Activated naive CD4-positive, alpha-beta T cell treated with anti-CD3 and anti-CD28 coated beads, Interleukin-2, amount 50 U/mL, for 16 hours (primary cell): ENCODE data around the gene FERD3L.
"Not testable (repeated sequence)": the region's sequence is repeated elsewhere in the genome, so short reads cannot be mapped to it uniquely, and the experiment has no call there.

Experiments used
- DNase-seq: peaks from one replicate; pipeline ENCODE4 v3.0.0-alpha.2; 2020

Gene FERD3L

GRCh38 chr7:19144661-19145433, at the start of gene FERD3L:
Gene FERD3L (minus strand): TSS chr7:19145421. CDS start chr7:19145362, 59 bp downstream.
- DNase-seq, result no peak

- DNase-seq, result not testable (repeated sequence)
These were observed 49.2 kb upstream of the FERD3L start for GRCh38 chr7:19194417-19194816.

- DNase-seq, result no peak
These were observed 36.4 kb upstream of the FERD3L start for GRCh38 chr7:19181634-19182033.

- DNase-seq, result no peak
These were observed 33.4 kb upstream of the FERD3L start for GRCh38 chr7:19178595-19178994.

- no peak for DNase-seq
These were observed 32.0 kb upstream of the FERD3L start for GRCh38 chr7:19177269-19177668.

- DNase-seq, result no peak
These were observed 30.0 kb upstream of the FERD3L start for GRCh38 chr7:19175241-19175640.

GRCh38 chr7:19161671-19162070, 16.4 kb upstream of the FERD3L start:
- no peak for DNase-seq

- DNase-seq, result no peak
These were observed 1.5 kb upstream of the FERD3L start for GRCh38 chr7:19146699-19147098.

- DNase-seq, result no peak
These were observed 354 bp upstream of the FERD3L start for GRCh38 chr7:19145434-19146115.

- DNase-seq, result no peak
These were observed 1.2 kb downstream of the FERD3L start for GRCh38 chr7:19143881-19144574.

GRCh38 chr7:19139706-19140327, 5.4 kb downstream of the FERD3L start:
- no peak for DNase-seq

- DNase-seq, result no peak
These were observed 11.3 kb downstream of the FERD3L start for GRCh38 chr7:19133886-19134285.

GRCh38 chr7:19133390-19133789, 11.8 kb downstream of the FERD3L start:
- DNase-seq, result no peak

GRCh38 chr7:19128856-19129255, 16.4 kb downstream of the FERD3L start:
- DNase-seq, result no peak

GRCh38 chr7:19121977-19122588, 23.1 kb downstream of the FERD3L start:
- no peak for DNase-seq

- DNase-seq, result no peak
These were observed 25.2 kb downstream of the FERD3L start for GRCh38 chr7:19119870-19120486.

GRCh38 chr7:19119372-19119771, 25.8 kb downstream of the FERD3L start:
- DNase-seq, result no peak

GRCh38 chr7:19118636-19119371, 26.4 kb downstream of the FERD3L start:
- no peak for DNase-seq

GRCh38 chr7:19117870-19118608, 27.2 kb downstream of the FERD3L start:
- no peak for DNase-seq

GRCh38 chr7:19117091-19117869, 27.9 kb downstream of the FERD3L start, which contains the start of gene TWIST1:
Gene TWIST1 (minus strand): TSS chr7:19117636. CDS start chr7:19117321, 315 bp downstream.
- DNase-seq, result no peak
